ENCODE results near the gene CCDC50. TPM values are rescaled to one million over a fixed set of nuclear protein-coding genes. Genes with fewer than 3 reads are reported as not detected.

Gene CCDC50
- total and polyA plus RNA-seq, 2 of the 8 experiments (the other 6 are each of a cell fraction or from before 2014, with no cell fraction given) = 7.3 to 19.2 TPM

DNA sequence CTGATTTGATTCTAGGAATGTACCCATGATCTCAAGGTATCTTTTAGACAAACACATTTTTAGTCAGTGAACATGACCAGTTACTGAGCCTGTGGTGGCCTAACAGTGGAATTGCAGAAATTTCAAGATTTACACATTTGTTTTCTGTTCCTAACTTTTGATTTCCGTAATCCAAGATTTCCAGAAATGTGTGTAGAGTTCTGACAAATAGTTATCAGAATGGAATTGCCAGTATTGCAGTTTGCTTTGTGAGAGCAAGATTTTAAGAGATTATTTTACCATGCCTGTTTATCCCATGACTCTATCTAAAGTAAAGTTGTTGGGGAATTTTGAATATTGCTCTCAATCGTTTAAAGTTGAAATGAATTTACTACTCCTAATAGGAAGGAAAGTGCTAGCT, 12.8 kb downstream of the CCDC50 start:
- Histone ChIP-seq H2AFZ (ENCODE audit: low read length) (no peak overlapping the region), H3K27me3 (replicated peaks in 1 of 4; ENCODE audit: control insufficient read depth in 3 of 4, extremely low read depth in 1 of 4, insufficient read depth in 3 of 4, low read length in 3 of 4) (no peaks in the 10 kb centered on the region), H3K9me3 (ENCODE audit: insufficient read depth in 2 of 2, low read depth in 1 of 2, low read length in 1 of 2) (no peaks in the 10 kb centered on the region), H2BK120ac (replicated peaks; ENCODE audit: low read depth, low read length) (no peak overlapping the region), H2BK5ac (ENCODE audit: low read depth, low read length) (no peak overlapping the region), H3K4ac (replicated peaks; ENCODE audit: insufficient read length, low read depth, low read length) (no peak overlapping the region), H2BK12ac (ENCODE audit: low read depth, low read length) (no peak overlapping the region), H3K79me2 (ENCODE audit: control insufficient read depth in 1 of 2, insufficient read depth in 2 of 2, low read length in 2 of 2) (peaks cover 0 to 29% of the 10 kb centered on the region in 2 experiments; a peak in 3 of 4 replicates), H4K20me1 (replicated peaks in 1 of 2; ENCODE audit: control insufficient read depth in 1 of 2, insufficient read depth in 2 of 2, low read length in 2 of 2) (peaks cover 0 to 1% of the 10 kb centered on the region in 2 experiments), H3K79me1 (ENCODE audit: low read depth, low read length) (no peaks in the 10 kb centered on the region), H4K8ac (ENCODE audit: extremely low read depth, insufficient read depth, low read length) (no peak overlapping the region), H3K4me1 (replicated peaks in 1 of 4; ENCODE audit: control insufficient read depth in 3 of 4, insufficient read depth in 4 of 4, low read length in 3 of 4) (no peaks in the 10 kb centered on the region), H2AK5ac (ENCODE audit: low read depth, low read length) (no peak overlapping the region), H3K14ac (ENCODE audit: insufficient read length) (no peak overlapping the region), H4K91ac (replicated peaks; ENCODE audit: insufficient read length, low read length) (no peak overlapping the region), H2BK15ac (ENCODE audit: low read length) (no peak overlapping the region), H3K18ac (ENCODE audit: extremely low read depth, low read length) (no peak overlapping the region), H3K36me3 (ENCODE audit: control insufficient read depth in 2 of 4, insufficient read depth in 4 of 4, low read length in 3 of 4) (no peaks in the 10 kb centered on the region), H3K9ac (replicated peaks in 1 of 4; ENCODE audit: extremely low read depth in 1 of 4, low read depth in 3 of 4, low read length in 3 of 4) (no peak overlapping the region), H3K23ac (ENCODE audit: insufficient read length) (no peak overlapping the region), H3K56ac (replicated peaks; ENCODE audit: insufficient read length, low read depth, low read length) (no peak overlapping the region), H3K27ac (ENCODE audit: low read depth, low read length) (no peak overlapping the region), H4K5ac (ENCODE audit: insufficient read length, low read depth, low read length) (no peak overlapping the region), H3K4me3 (ENCODE audit: extremely low read depth in 1 of 4, insufficient read depth in 2 of 4, low read depth in 3 of 4, low read length in 4 of 4) (no peak overlapping the region), H3K23me2 (ENCODE audit: low read depth, low read length) (no peaks in the 10 kb centered on the region), H3K4me2 (ENCODE audit: insufficient read depth in 1 of 2, low read depth in 2 of 2, low read length in 2 of 2) (no peak overlapping the region), H2BK20ac (ENCODE audit: low read length) (no peak overlapping the region)
- DNase-seq (ENCODE audit: low read depth in 1 of 2, low spot score in 2 of 2) (no peak), FAIRE-seq (no peak)
- ChIA-PET POLR2A (ENCODE audit: partially characterized antibody) (no interaction called here), CTCF (ENCODE audit: partially characterized antibody) (interaction anchor here (0.9 to 1.0 kb wide), 2 partner anchors 13 to 29 kb away, joined by 3 to 4 read pairs; no protein-coding TSS in a partner anchor)
- 95% methylated on average over 2 of the region's 2 CpGs; no CpG with 5 or more reads in 1 of the 2 experiments for WGBS, 2 experiments (ENCODE audit: extremely low coverage in 1 of 2, insufficient coverage in 1 of 2, insufficient read length in 1 of 2, insufficient replicate concordance in 2 of 2, low coverage in 1 of 2, low lambda C conversion rate in 2 of 2, missing lambda C conversion rate in 1 of 2)
- TF ChIP-seq CHD2 (IDR thresholded peaks at IDR 0.05; ENCODE audit: low read length) = no peak
- no peak for TF ChIP-seq KDM4A (IDR thresholded peaks at IDR 0.05; ENCODE audit: low read depth, low read length, severe bottlenecking)
- TF ChIP-seq SIX5 (IDR thresholded peaks at IDR 0.05; ENCODE audit: low read depth, low read length) = no peak
- no peak for TF ChIP-seq FOSL1 (IDR thresholded peaks at IDR 0.05; ENCODE audit: insufficient read depth, low read depth, low read length)
- TF ChIP-seq POLR2AphosphoS5 (IDR thresholded peaks at IDR 0.05; ENCODE audit: low read depth, low read length) = no peak
- TF ChIP-seq TBP (IDR thresholded peaks at IDR 0.05; ENCODE audit: low read depth, low read length) = no peak
- TF ChIP-seq, protein P1, sequence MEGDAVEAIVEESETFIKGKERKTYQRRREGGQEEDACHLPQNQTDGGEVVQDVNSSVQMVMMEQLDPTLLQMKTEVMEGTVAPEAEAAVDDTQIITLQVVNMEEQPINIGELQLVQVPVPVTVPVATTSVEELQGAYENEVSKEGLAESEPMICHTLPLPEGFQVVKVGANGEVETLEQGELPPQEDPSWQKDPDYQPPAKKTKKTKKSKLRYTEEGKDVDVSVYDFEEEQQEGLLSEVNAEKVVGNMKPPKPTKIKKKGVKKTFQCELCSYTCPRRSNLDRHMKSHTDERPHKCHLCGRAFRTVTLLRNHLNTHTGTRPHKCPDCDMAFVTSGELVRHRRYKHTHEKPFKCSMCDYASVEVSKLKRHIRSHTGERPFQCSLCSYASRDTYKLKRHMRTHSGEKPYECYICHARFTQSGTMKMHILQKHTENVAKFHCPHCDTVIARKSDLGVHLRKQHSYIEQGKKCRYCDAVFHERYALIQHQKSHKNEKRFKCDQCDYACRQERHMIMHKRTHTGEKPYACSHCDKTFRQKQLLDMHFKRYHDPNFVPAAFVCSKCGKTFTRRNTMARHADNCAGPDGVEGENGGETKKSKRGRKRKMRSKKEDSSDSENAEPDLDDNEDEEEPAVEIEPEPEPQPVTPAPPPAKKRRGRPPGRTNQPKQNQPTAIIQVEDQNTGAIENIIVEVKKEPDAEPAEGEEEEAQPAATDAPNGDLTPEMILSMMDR (IDR thresholded peaks at IDR 0.05; ENCODE audit: control extremely low read depth in 1 of 3, insufficient read depth in 1 of 3, low read depth in 1 of 3, low read length in 3 of 3) = no peak
- no peak for TF ChIP-seq GTF2F1 (IDR thresholded peaks at IDR 0.05; ENCODE audit: borderline replicate concordance, low read depth, low read length)
- no peak for TF ChIP-seq CREB1 (IDR thresholded peaks at IDR 0.05)
- TF ChIP-seq ZNF274 (IDR thresholded peaks at IDR 0.05; ENCODE audit: borderline replicate concordance, extremely low read depth, low read length) = no peak
- no peak for TF ChIP-seq YY1 (IDR thresholded peaks at IDR 0.05; ENCODE audit: low read depth, low read length)

Data from H1 (cell line).